Posterior vena cava (tissue), 2 donors: ENCODE results near the gene NCL. TPM values are rescaled to one million over a fixed set of nuclear protein-coding genes. Genes with fewer than 3 reads are reported as not detected.
"Not testable (repeated sequence)": the region's sequence is repeated elsewhere in the genome, so short reads cannot be mapped to it uniquely, and the experiment has no call there.

Experiments
- DNase-seq: peaks from one replicate; pipeline ENCODE4 v3.0.0-alpha.2; 2020; ENCODE audit warnings: low spot score
- intact Hi-C, 2 donors: fragments of 100-400 bp; cut with DNase I; formaldehyde crosslinking; loops; one replicate each; pipeline versions ENCODE4 v1.14.1 to v1.14.2; 2022 to 2023
- total RNA-seq, 2 donors: library from RNA; stranded (reverse); fragmentation: NEBNext Ultra II Directional; extraction: Animal tissue kit (Norgen Biotek cat#: 25700); gene quantifications; one replicate each; pipeline ENCODE4 v1.2.1, GENCODE V29; 2021
- donor health status: DM: yes; HTN: yes; CAD: no.
- donor health status: DM: yes; HTN: yes; CAD: no.

NCL gene
- total RNA-seq, 2 donors from 2014 or later = 341 to 448 TPM

GRCh38 chr2:231452799-231453508 is 11.3 kb downstream of the NCL start:
- intact Hi-C loops = no loop called here
- no peak for DNase-seq

- DNase-seq = no peak
- intact Hi-C loops = no loop called here
These were observed 13.7 kb downstream of the NCL start for GRCh38 chr2:231450548-231450989.

- DNase-seq = no peak
- intact Hi-C loops = no loop called here
These were observed 14.7 kb downstream of the NCL start for GRCh38 chr2:231449503-231450054.

- no peak for DNase-seq
- intact Hi-C loops = no loop called here
These were observed 27.3 kb downstream of the NCL start for GRCh38 chr2:231436957-231437356.

GRCh38 chr2:231433990-231434389 is 30.3 kb downstream of the NCL start:
- intact Hi-C loops = no loop called here
- DNase-seq = no peak

GRCh38 chr2:231431606-231432005 is 32.7 kb downstream of the NCL start:
- DNase-seq = peak; percentile 44
- intact Hi-C loops = no loop called here

- intact Hi-C loops = not testable (repeated sequence)
- peak; percentile 1 for DNase-seq
These were observed 33.8 kb downstream of the NCL start for GRCh38 chr2:231430437-231430836.

GRCh38 chr2:231429901-231430300 is 34.4 kb downstream of the NCL start:
- DNase-seq = peak; percentile 2
- intact Hi-C loops = no loop called here

- intact Hi-C loops = no loop called here
- DNase-seq = peak; percentile 15
These were observed 35.1 kb downstream of the NCL start for GRCh38 chr2:231429152-231429551.

GRCh38 chr2:231427116-231427515 is 37.2 kb downstream of the NCL start:
- DNase-seq = no peak
- intact Hi-C loops = no loop called here

- intact Hi-C loops = no loop called here
- peak; percentile 47 for DNase-seq
These were observed 38.2 kb downstream of the NCL start for GRCh38 chr2:231425811-231426703.

GRCh38 chr2:231425291-231425810 is 38.9 kb downstream of the NCL start:
- DNase-seq = peak; percentile 51
- intact Hi-C loops = no loop called here

GRCh38 chr2:231423176-231423575 is 41.1 kb downstream of the NCL start:
- peak; percentile 52 for DNase-seq
- intact Hi-C loops = no loop called here

GRCh38 chr2:231422056-231422455 is 42.2 kb downstream of the NCL start:
- DNase-seq = no peak
- intact Hi-C loops = no loop called here

- intact Hi-C loops = no loop called here
- DNase-seq = peak; percentile 63
These were observed 43.2 kb downstream of the NCL start for GRCh38 chr2:231421051-231421580.

- intact Hi-C loops = loop anchor here in 1 of 2 donors (10.0 kb wide), 2 partner anchors 124 to 314 kb away; no protein-coding TSS in a partner anchor
- peak; percentile 24 for DNase-seq
These were observed 45.3 kb downstream of the NCL start for GRCh38 chr2:231418820-231419640.

GRCh38 chr2:231415029-231415428 is 49.3 kb downstream of the NCL start:
- peak; percentile 45 for DNase-seq

GRCh38 chr2:231413921-231414476 is 50.3 kb downstream of the NCL start:
- no peak for DNase-seq
- intact Hi-C loops = loop anchor here in 1 of 2 donors (10.0 kb wide), 2 partner anchors 119 to 309 kb away; no protein-coding TSS in a partner anchor

More at GRCh38 chr2:231415029-231415428, 49.3 kb downstream of the NCL start:
- intact Hi-C loops = loop anchor here in 1 of 2 donors (10.0 kb wide), 2 partner anchors 120 to 310 kb away; no protein-coding TSS in a partner anchor
